Stimulated activated CD4-positive, alpha-beta T cell treated with anti-CD3 and anti-CD28 coated beads, TNF-alpha, amount 100 ng/mL, for 4 hours (primary cell): Measurements from ENCODE around the gene ERP44.
A peak's percentile ranks its signal among the peaks of the same experiment; 100 is the strongest.
"Not testable (repeated sequence)": the region's sequence is repeated elsewhere in the genome, so short reads cannot be mapped to it uniquely, and the experiment has no call there.

Experiments used
- DNase-seq, 3 experiments: peaks; one replicate each; pipeline ENCODE4 v3.0.0-alpha.2; 2020; ENCODE audit warnings: low read depth in 3 of 3

ERP44 gene

DNA sequence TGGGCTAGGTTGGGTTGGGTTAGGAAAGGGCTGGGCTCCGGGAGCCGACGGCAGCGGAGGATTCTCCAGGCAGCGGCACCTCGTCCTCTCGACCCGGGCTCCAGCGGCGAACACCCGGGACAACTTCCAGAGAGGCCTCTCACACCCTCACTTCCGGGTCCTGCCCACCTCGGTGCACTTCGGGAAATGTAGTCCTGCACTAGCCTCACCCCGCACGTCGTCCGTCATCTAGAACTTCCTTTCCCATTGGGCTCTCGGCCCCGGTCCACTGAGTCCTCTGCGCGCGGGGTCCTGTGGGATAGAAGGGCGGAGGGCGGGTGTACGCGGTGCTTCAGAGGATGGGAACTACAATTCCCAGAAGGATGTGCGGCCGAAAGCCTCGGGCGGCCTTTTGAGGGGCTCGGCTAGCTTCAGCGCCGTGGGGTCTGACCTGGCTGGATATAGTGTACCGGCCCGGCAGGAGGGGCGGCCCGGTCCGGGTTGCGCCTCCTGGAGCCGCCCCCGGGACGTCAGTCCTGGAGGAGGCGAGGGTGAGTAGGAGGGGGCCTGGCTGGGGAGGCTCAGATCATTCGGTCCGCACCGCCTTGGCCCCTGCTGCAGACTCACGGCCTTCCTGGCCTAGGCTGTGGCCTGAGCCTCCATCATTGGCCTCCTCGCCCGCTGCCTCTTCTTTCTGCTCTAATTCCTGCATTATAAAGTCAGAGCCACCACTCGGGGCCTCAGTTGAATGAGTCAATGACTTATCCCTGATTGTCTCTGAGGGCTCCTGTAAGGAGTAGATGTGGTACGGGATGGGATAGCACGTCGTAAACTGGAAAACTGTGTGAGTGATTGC lies at the start of gene ERP44, which contains the start of gene INVS:
Gene ERP44 (minus strand): TSS at position 114 of the 835 bp plus-strand sequence. CDS start 160 bp downstream, outside the sequence.
Gene INVS (plus strand): TSS at position 357 of the 835 bp plus-strand sequence. CDS start 5,279 bp downstream, outside the sequence.
- DNase-seq, result peak; percentile 88 to 93 (median 93)

DNA sequence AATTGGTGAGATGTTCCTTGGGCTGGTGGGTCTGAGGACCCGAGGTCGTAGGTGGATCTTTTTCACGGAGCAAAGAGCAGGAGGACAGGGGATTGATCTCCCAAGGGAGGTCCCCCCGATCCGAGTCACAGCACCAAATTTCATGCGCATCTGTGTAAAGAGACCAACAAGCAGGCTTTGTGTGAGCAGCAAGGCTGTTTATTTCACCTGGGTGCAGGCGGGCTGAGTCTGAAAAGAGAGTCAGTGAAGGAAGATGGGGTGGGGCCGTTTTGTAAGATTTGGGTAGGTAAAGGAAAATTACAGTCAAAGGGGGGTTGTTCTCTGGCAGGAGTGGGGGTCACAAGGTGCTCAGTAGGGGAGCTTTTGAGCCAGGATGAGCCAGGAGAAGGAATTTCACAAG lies 47.2 kb upstream of the ERP44 start:
- not testable (repeated sequence) for DNase-seq

DNA sequence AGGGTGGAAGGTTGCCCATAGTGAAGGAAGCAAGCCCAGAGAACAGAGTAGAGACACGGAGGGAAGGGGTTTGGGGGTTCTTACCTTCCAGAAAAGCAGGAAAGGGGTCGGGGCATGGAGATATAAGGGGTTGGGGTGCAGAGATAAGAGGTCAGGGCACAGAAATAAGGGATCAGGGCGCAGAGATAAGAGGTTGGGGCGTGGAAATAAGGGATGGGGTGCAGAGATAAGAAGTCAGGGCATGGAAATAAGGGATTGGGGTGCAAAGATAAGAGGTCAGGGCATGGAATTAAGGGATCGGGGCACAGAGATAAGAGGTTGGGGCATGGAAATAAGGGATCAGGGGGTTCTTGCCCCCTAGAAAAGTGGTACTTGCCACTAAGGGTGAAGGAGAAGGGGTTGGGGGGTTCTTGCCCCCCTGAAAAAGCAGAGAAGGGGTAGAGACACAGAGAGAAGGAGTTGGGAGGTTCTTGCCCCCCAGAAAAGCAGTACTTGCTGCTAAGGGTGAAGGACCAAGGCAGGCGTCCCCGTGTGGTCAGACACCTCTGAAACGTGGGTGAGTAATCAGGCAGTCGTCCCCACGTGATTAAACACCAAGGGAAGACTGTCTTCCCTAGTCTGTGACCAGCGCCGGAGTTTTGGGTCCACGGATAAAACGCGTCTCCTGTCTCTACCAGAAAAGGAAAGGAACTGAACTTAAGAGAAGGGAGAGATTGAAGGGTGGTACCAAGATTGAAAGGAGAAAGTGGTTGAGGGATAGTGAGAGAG lies 46.6 kb upstream of the ERP44 start:
- not testable (repeated sequence) for DNase-seq

DNA sequence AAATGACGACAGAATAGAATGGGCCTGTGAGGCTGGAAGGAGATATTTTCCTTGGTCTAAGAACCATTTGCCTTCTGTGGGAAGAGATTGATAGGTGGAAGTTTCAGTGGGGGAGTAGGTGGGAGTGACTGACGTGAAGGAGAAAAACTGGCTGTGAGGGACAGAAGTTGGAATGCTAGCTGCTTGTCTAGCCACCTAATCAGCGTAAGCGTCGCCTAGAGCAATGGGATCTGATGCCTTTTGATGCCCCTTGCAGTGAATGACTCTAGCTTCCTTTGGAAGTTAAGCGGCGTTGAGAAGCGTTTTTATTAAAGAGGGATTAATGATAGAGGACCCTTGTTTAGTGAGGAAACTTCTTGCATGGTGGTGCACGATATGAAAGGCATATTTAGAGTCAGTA lies 43.1 kb upstream of the ERP44 start:
- not testable (repeated sequence) for DNase-seq

DNA sequence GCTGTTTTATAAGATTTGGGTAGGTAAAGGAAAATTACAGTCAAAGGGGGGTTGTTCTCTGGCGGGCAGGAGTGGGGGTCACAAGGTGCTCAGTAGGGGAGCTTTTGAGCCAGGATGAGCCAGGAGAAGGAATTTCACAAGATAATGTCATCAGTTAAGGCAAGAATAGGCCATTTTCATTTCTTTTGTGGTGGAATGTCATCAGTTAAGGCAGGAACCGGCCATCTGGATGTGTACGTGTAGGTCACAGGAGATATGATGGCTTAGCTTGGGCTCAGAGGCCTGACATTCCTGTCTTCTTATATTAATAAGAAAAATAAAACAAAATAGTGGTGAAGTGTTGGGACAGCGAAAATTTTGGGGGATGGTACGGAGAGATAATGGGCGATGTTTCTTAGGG lies 41.5 kb upstream of the ERP44 start:
- DNase-seq, result not testable (repeated sequence)

DNA sequence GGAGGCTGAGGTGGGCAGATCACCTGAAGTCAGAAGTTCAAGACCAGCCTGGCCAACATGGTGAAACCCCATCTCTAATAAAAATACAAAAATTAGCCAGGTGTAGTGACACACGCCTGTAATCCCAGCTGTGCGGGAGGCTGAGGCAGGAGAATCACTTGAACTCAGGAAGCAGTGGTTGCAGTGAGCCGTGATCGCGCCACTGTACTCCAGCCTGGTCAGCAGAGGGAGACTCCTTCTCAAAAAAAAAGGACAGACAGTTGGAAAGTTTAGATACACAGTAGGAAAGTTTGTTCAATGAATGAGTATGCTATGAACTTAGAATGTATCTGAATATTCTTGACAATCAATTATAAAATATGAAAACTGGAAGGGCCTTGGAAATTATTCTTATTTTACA lies 38.0 kb upstream of the ERP44 start:
- not testable (repeated sequence) for DNase-seq

DNA sequence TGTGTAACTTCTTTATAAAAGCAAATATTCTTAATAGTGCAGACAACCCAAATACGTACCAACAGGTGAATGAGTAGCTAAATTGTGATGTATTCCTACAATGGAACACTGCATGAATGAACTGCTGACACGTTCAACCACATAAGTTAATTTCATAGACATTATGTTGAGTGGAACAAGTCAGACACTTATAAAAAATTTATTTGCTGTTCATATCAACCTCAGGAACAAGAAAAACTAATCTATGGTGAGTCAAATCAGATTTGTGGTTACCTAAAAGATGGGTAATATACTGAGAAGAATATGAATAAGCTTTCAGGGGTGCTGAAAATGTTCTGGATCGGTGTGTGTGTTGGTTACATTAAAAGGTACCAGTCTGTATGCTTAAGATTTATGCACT lies 35.9 kb upstream of the ERP44 start:
- no peak for DNase-seq

DNA sequence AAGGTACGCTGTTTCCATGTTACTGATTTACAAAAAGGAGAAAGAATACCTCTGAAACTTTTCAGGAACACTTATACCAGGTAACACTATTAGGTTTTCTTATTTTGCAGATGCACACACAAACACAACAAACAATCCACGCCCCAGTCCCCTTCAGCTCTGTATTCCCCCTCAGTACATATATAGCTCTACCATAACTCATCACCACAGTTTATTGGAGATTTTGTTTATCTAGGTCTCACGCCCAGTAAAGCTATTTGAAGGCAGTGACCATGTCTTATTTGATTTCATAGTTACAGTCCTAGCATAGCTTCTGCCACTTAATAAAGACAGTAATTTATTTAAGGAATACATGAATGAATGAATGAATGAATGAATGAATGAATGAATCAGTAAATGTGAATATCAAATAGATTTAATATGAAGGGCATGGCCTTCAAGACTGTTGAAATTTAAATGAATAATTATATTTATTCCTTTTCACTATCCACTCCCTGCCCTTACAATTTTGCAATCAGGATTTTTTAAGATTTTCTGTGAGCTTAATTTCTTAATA lies 33.2 kb upstream of the ERP44 start:
- DNase-seq, result no peak

DNA sequence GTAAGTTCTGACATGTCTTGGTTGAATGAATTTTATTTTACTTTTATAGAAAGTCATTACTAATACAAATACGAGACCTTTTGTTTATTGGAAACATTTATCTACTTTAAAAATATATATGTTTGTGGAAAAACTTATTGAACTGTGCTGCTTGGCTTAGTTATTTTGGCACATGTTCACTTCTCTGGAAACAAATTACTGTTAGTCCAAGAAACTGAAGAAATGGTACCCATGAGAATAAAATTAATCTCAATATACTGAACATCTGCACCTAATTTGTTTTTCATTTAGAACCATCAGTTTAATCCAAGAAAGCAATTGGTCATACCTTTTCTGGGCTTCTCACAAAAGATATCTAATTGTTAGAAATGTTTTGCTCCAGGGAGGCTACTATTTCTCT lies 32.4 kb upstream of the ERP44 start:
- DNase-seq, result no peak

DNA sequence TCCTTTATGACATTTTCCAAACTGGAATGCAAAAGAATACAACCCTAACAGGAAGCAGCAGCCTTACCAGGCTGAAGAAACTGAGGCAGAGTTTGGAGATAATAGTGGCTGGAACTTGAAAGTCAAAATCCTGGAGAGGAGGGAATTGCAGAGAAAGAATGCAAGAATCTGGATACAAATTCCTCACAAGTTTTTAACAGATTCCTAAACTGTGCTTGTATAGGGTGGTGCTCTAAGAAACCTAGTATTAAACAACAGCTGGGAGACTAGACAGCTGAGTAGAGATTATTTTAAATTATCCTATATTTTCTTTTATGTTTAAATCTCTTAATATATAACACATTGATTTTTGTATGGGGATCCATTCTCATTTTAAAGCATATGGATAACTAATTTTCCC lies 31.0 kb upstream of the ERP44 start:
- no peak for DNase-seq

DNA sequence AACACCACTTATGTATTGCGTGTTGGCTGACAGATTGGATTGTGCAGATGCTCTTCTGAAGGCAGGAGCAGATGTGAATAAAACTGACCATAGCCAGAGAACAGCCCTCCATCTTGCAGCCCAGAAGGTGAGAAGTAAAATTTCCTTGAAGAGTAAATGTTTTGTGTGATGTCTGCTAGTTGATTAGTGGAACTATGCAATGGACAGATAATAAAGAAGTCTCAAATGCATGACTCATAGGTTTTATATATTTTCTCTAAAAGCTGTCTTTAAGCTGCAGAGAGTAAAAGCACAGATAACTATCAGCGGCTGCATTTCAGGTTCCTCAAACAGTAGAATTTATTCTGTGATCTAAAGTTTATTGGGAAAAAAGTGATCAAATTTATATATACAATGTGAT lies 27.6 kb upstream of the ERP44 start:
- DNase-seq, result no peak

DNA sequence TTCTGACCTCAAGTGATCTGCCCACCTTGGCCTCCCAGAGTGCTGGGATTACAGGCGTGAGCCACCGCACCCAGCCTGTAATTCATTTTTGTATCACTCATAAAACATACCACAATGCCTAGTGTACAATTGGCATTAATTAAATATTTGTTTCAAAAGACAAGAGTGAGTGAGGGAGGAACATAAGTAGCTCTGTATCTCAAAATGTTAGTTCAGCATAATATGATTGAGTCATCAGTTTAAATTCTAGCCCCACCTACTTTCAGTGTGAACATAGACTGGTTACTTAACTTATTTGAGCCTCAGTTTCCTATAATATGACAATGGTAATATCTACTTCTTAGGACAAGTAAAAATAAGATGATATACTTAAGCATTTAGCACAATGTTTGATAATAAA lies 27.1 kb upstream of the ERP44 start:
- DNase-seq, result no peak

DNA sequence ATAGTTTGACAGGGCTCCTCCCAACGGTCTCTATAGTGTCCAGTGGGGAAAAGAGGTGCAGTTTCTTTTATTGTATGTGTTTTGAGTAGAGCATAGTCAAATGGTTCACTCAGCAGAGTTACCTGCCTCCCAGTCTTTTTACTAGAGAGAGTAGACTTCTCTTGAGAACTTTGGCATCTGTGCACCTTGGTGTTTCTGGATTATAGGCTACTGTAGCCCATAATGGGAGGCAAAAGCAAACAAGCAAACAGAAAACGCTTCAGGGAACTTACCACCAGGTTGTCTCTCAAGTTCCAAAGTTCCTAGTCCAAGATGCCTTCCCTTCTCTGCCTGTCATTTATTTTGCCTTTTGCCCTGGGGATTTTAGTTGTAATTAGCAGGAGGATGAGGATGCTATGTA lies 26.4 kb upstream of the ERP44 start:
- no peak for DNase-seq

DNA sequence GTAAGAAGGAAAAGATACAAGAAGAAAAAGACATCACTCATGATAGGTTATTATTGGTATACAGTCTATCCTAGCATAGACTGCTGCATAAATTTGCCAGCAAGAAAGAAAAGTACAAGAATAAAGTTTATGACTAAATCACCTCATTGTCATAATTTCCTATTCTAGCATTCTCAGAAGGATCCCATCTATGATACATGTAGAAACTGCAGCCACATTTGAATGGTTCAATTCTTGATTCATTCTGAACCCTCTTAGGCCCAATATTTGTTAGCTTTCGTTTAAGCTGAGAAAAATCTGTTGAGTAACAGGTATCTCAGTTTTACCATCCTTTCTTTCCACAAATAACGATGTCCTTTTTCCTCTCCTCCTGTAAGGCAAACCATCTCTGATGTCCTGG lies 21.5 kb upstream of the ERP44 start:
- no peak for DNase-seq

DNA sequence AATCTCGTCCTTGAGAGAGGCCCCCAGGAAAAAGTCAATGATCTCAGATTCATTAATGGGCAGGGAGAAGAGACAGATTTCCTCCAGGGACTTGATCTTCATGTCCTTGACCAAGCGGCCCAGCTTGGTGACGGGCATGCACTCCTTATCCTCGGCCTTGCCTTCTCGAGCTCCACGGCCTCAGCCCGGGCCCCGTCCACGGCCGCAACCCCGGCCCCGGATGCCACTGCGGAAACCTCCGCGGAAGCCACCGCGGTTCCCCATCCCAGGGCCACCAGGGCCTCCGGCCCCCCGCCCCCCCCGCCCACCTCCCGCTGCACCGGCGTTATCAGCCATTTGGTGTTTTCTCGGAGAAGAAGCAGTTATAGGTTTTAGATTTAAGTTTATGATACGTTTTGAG lies 18.5 kb upstream of the ERP44 start:
- no peak for DNase-seq

DNA sequence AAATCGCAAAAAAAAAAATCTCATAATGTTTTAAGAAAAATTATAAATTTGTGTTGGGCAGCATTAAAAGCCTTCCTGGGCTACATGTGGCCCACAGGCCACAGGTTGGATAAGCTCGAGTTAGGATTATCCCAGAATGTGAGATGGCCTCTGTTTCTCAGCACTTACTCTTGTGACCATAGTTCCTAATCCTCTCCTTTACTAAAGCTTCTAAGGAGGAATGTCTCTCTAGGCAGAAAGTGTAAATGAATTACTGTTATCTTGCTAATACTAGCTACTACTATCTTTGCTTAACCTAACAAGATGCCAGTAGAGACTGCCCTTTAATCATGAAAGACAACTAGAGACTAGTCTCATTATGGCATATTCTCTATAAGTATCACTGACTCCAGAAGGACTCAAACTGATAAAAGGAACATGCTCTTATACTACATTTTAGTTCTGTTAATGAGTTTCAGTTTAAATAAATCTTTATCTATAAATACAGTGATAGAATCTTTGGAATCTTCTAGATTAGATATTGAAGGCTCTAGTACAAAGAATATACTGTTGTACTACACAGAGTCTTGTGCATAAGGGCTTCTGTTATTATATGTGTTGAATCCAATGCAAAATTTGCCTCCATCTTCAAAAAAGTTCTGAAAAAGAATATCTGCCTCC lies 14.0 kb upstream of the ERP44 start:
- DNase-seq, result no peak

DNA sequence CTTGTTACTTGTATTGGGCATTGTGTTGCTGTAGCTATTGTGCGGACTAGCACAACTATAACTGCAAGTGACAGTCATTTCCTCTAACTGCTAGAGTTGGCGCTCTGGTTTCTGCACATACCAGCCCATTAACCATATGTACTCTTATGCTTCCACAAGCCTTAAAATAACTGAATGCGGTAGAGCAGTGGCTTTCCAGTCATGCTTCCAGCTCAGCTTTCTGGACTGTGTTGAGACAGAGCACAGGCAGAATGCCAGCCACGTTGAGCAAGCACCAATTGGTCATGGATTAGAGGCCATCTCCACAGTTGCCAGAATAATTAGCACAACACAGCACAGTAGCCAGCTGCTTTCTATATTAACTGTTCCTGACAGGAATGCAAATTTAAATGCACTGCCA lies 12.4 kb upstream of the ERP44 start:
- no peak for DNase-seq

DNA sequence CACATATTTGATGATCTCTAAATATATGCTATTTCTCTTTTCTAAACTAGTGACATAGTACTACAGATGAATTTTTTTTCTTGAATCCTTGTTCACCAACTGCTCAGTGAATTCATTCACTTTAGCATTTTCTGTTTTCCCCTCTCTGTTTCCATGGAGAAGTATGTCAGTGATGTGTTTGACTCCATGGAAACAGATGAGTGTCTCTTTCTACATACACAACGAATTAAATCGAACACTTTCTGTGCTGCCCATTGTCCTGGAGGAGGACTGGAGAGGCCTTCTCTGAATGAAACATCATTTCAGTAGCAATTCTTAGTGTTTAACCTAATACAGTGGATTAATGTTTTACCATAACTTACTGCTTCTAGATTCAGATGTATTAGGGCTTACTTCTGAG lies 9.8 kb upstream of the ERP44 start:
- no peak for DNase-seq

DNA sequence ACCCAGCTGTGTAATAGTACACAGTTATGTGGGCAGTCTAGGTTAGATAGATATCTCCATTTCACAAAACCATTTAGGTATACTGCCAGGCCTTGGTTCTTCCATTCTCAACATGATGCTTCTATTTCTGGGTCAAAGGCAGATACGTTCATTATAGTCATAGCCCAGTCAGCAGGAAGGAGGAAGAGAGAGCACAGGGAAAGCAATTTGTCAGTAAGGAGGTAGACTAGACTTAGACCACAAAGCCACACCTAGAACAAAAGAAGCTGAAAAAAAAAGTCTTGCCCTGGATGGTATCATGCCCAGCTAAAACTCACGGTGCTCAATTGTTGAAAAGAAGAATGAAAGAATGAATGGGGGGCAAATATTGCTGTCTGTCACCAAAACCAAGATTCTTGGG lies 7.8 kb upstream of the ERP44 start:
- no peak for DNase-seq

DNA sequence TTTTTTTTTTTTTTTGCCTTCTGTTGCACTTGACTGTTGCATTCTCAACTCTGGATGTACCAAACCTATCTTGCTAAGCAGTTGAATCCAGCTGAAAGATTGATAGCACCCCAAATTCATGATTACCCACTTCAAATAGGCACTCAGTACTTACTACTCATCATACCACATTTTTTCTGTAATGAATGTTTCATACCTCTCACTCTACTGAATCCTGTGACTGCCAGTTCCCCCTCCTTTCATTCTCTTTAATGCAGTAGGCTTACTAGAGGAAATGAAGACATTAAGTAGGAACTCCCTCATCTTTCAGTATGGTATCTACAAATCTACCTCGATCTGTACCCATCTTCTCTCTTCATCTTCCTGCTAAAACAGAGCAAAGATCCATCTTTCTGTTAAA lies 7.1 kb upstream of the ERP44 start:
- no peak for DNase-seq

DNA sequence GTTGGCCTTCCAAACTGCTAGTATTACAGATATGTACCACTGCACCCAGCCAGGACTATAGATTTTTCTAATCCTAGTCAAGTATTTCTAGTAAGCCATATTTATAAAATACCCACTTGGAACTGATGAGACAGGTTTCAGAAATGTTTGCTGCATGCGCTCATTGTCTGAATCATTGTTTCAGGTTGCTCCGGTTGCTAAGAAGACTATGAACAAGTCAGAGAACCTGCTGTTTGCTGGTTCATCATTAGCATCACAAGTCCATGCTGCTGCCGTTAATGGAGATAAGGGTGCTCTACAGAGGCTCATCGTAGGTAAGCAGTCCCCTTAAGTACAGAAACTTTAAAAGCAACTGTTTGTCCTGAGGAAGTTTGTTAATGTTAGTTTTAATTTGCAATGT lies 5.5 kb upstream of the ERP44 start:
- DNase-seq, result no peak

DNA sequence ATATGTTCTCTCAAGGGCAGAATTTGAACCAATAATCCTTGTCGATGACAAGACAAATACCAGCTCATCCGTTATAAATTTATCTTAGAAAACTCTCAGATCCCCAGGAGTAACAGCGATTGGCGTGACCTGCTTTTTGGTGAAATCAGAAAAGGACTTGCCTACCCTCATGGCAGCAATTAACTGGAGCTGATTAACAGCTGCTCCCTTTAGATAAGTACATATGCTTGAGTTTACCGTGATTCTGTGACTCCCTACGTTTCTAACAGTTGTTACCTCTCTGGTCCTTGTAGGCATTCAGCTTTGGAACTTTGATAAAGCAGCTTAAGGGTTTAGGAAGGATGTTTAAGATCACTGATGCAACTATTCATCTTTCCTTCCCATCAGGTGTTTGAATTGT lies 2.8 kb upstream of the ERP44 start:
- no peak for DNase-seq
